OCI-LY7 (cell line): ENCODE results near the gene F2RL2. TPM values are rescaled to one million over a fixed set of nuclear protein-coding genes. Genes with fewer than 3 reads are reported as not detected.

Experiments
- Bru-seq: library from RNA; stranded (reverse); fragments of 400-500 nt; gene quantifications from one replicate; lab custom pipeline; 2021; lab: Mats Ljungman, UMichigan
- BruChase-seq, 2 experiments: library from RNA; stranded (reverse); fragments of 400-500 nt; gene quantifications; one replicate each; lab custom pipeline; 2021; lab: Mats Ljungman, UMichigan
- BruUV-seq: library from RNA; stranded (reverse); fragments of 400-500 nt; replicated peaks from 2 replicates; lab custom pipeline; 2021; lab: Mats Ljungman, UMichigan
- CTCF ChIA-PET: fragments of 300-600 bp; sonication (Branson Sonifier 250); formaldehyde crosslinking; loops from one replicate; lab custom pipeline; 2022; ENCODE audit warnings: antibody characterized with exemption; ENCODE audit not compliant: unreplicated experiment; lab: Charles Lee
- POLR2A ChIA-PET: fragments of 300-600 bp; sonication (Branson Sonifier 250); formaldehyde crosslinking; loops from one replicate; lab custom pipeline; 2022; ENCODE audit warnings: antibody characterized with exemption; lab: Charles Lee
- DNase-seq: peaks from one replicate; pipeline ENCODE4 v3.0.0-alpha.2; 2015; ENCODE audit warnings: low spot score
- H2AFZ ChIP-seq: fragments of 200-600 bp; sonication (generic), shearing (Covaris generic); 2 replicates; pipeline ENCODE4 v1.6.1; 2014; ENCODE audit warnings: mild to moderate bottlenecking, antibody characterized with exemption, low read length, moderate library complexity
- H3K27ac ChIP-seq: fragments of 200-600 bp; sonication (generic); 2 replicates; pipeline ENCODE4 v1.5.1; 2014; ENCODE audit warnings: mixed run types, low read depth, mild to moderate bottlenecking, moderate library complexity, low read length, inconsistent platforms; ENCODE audit not compliant: poor library complexity, severe bottlenecking
- H3K36me3 ChIP-seq: fragments of 200-600 bp; sonication (generic); 2 replicates; pipeline ENCODE4 v1.6.1; 2014; ENCODE audit warnings: mild to moderate bottlenecking, antibody characterized with exemption, low read length, moderate library complexity, mixed read lengths; ENCODE audit not compliant: insufficient read depth
- H3K4me1 ChIP-seq: fragments of 200-600 bp; sonication (generic); 2 replicates; pipeline ENCODE4 v1.5.1; 2014; ENCODE audit warnings: mild to moderate bottlenecking, low read length; ENCODE audit not compliant: insufficient read depth, poor library complexity, severe bottlenecking
- H3K4me2 ChIP-seq: fragments of 200-600 bp; sonication (generic); 2 replicates; pipeline ENCODE4 v1.6.1; 2014; ENCODE audit warnings: mild to moderate bottlenecking, low read length
- H3K4me3 ChIP-seq: fragments of 200-600 bp; sonication (generic); 2 replicates; pipeline ENCODE4 v1.5.1; 2014; ENCODE audit warnings: mild to moderate bottlenecking, low read depth, low read length; ENCODE audit not compliant: poor library complexity, severe bottlenecking
- H3K79me2 ChIP-seq: fragments of 200-600 bp; sonication (generic); 2 replicates; pipeline ENCODE4 v1.6.1; 2016; ENCODE audit warnings: low read depth, mild to moderate bottlenecking, low read length, moderate library complexity, mixed read lengths; ENCODE audit not compliant: insufficient read depth
- H3K9me2 ChIP-seq: fragments of 200-600 bp; sonication (generic); 2 replicates; pipeline ENCODE4 v1.6.1; 2016; ENCODE audit warnings: mild to moderate bottlenecking, low read length, mixed read lengths; ENCODE audit not compliant: insufficient read depth
- H3K9me3 ChIP-seq: fragments of 200-600 bp; sonication (generic); 2 replicates; pipeline ENCODE4 v1.6.1; 2014; ENCODE audit warnings: mild to moderate bottlenecking, mixed run types, low read length, mixed read lengths
- H4K20me1 ChIP-seq: fragments of 200-600 bp; sonication (generic); 2 replicates; pipeline ENCODE4 v1.6.1; 2014; ENCODE audit warnings: mild to moderate bottlenecking, antibody characterized with exemption, low read length, moderate library complexity, mixed read lengths; ENCODE audit not compliant: insufficient read depth
- EZH2phosphoT487 ChIP-seq: fragments of 200-600 bp; sonication (generic); IDR thresholded peaks from 2 replicates; pipeline ENCODE4 v1.6.1; 2018; ENCODE audit warnings: low read depth, borderline replicate concordance, mild to moderate bottlenecking, mixed run types, antibody characterized with exemption, low read length, moderate library complexity, mixed read lengths
- intact Hi-C: fragments of 100-400 bp; cut with micrococcal nuclease; formaldehyde crosslinking; loops from one replicate; pipeline ENCODE4 v1.10.0; 2022; ENCODE audit not compliant: unreplicated experiment
- long read RNA-seq: library from polyadenylated mRNA; stranded (forward); transcript quantifications from one replicate; pipeline ENCODE4 v2.0.0, GENCODE V29; 2022
- total RNA-seq, 2 experiments: library from RNA; depleted of rRNA in 1 of 2; stranded (reverse); fragments of >200 nt in 1 of 2; shearing (Covaris generic) in 1 of 2; gene quantifications; 2 replicates each; pipeline ENCODE4 v1.2.3, GENCODE V29; 2014 to 2022
- TF ChIP-seq, protein P1 (sequence below): fragments of 200-600 bp; sonication (generic); conservative IDR thresholded peaks from 2 replicates; pipeline ENCODE4 v1.5.1; 2014; ENCODE audit warnings: mild to moderate bottlenecking, antibody characterized with exemption, low read length, moderate library complexity, mixed read lengths

The F2RL2 gene
- total RNA-seq (2014; rRNA removed; shearing (Covaris generic)), result 0.03 TPM in 1 of 2 replicates, not detected in the other
- total RNA-seq (2022), result not detected in 2 replicates
- not detected for Bru-seq, nascent RNA
- BruChase-seq, experiment 1, labeled RNA remaining after a 6-hour chase, result not detected
- percentile 11 among the genes with signal in this experiment for BruChase-seq, experiment 2, labeled RNA remaining after a 2-hour chase
- long read RNA-seq, partial matches to known transcripts, result 0 of 7 reads
- long read RNA-seq, other reads (novel, unspliced or antisense), result 7 of 7 reads

DNA sequence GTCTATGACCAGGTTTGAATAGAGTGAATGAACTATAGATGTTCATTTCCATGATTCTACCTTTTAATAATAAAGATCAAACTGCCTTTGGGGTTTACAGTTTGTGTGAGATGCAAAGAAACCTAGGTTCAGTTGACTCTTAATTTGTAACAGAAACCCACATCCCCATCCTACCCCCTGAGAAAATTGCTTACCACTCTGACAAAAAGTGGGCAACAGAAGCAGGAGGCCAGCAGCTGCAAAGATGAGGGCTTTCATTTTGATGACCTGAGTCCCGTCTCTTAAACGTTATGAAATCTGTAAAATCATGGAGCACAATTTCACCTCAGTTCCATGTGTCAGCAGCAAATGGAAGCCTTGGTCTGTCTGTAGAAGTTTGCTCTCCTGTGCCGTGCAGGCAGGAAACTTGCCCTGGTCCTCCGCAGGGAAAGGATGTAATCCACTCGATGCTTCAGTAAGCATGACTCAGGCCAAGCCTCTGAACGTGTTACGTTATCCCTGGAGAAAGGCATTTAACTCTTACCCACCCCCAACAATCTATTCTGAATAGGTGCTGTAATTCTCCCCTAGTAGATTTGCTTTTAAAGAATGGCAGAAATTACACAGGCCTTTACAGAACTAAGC lies at the start of gene F2RL2:
F2RL2 (minus strand) TSS at position 431 of the 624 bp plus-strand sequence; CDS start at position 258, 173 bp downstream.
- no TSS peak for BruUV-seq
- no peak within 1 kb of the TSS for H2AFZ ChIP-seq
- H4K20me1 ChIP-seq, result no peaks in the 10 kb centered on the region
- H3K4me2 ChIP-seq, result no peak within 1 kb of the TSS
- no peak within 1 kb of the TSS for H3K4me3 ChIP-seq
- H3K36me3 ChIP-seq, result peaks cover 16% of the 10 kb centered on the region
- no peak for TF ChIP-seq EZH2phosphoT487
- H3K27ac ChIP-seq, result no peak within 1 kb of the TSS
- H3K4me1 ChIP-seq, result no peaks in the 10 kb centered on the region
- intact Hi-C loops, result no loop called here
- DNase-seq, result no peak
- no peaks in the 10 kb centered on the region for H3K9me2 ChIP-seq
- no peaks in the 10 kb centered on the region for H3K9me3 ChIP-seq
- ChIA-PET POLR2A (interaction anchor here (0.7 kb wide), 1 partner anchor 51 kb away, joined by 3 read pairs; no protein-coding TSS in a partner anchor), CTCF (no interaction called here)
- H3K79me2 ChIP-seq, result no peaks in the 10 kb centered on the region

DNA sequence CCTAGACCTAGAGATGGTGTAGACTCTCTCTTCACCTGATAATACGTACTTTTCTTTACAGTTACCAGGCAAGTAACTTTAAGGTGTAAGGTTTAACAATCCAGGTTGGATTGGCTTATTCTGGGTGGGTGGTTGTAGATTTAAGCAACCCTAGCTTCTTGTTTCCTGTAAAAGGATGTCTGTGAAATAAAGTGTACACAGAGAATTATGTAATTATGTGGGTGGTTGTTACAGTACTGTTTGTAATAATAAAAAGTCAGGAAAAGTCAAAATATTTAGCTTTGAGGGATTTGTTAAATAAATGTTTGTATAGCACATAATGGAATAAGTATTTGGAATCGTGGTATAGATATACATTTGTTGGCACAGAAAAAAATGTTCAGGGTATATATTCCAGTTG lies 49.0 kb upstream of the F2RL2 start:
- CTCF ChIA-PET, result no interaction called here
- H3K4me3 ChIP-seq, result no peak overlapping the region
- H4K20me1 ChIP-seq, result peaks cover 4% of the 10 kb centered on the region; the same call in 1 of the 2 replicates
- no peak for DNase-seq
- H3K79me2 ChIP-seq, result no peaks in the 10 kb centered on the region
- intact Hi-C loops, result loop anchor here (1.0 kb wide), 1 partner anchor 10 kb away; no protein-coding TSS in a partner anchor
- H3K36me3 ChIP-seq, result peaks cover 86% of the 10 kb centered on the region
- BruUV-seq, result no TSS peak
- H3K4me1 ChIP-seq, result no peaks in the 10 kb centered on the region
- POLR2A ChIA-PET, result no interaction called here
- no peak overlapping the region for H3K27ac ChIP-seq
- H3K9me2 ChIP-seq, result no peaks in the 10 kb centered on the region
- H3K4me2 ChIP-seq, result no peak overlapping the region
- H2AFZ ChIP-seq, result no peak overlapping the region
- TF ChIP-seq EZH2phosphoT487, result no peak
- TF ChIP-seq, protein P1, sequence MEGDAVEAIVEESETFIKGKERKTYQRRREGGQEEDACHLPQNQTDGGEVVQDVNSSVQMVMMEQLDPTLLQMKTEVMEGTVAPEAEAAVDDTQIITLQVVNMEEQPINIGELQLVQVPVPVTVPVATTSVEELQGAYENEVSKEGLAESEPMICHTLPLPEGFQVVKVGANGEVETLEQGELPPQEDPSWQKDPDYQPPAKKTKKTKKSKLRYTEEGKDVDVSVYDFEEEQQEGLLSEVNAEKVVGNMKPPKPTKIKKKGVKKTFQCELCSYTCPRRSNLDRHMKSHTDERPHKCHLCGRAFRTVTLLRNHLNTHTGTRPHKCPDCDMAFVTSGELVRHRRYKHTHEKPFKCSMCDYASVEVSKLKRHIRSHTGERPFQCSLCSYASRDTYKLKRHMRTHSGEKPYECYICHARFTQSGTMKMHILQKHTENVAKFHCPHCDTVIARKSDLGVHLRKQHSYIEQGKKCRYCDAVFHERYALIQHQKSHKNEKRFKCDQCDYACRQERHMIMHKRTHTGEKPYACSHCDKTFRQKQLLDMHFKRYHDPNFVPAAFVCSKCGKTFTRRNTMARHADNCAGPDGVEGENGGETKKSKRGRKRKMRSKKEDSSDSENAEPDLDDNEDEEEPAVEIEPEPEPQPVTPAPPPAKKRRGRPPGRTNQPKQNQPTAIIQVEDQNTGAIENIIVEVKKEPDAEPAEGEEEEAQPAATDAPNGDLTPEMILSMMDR, result no peak
- no peaks in the 10 kb centered on the region for H3K9me3 ChIP-seq

DNA sequence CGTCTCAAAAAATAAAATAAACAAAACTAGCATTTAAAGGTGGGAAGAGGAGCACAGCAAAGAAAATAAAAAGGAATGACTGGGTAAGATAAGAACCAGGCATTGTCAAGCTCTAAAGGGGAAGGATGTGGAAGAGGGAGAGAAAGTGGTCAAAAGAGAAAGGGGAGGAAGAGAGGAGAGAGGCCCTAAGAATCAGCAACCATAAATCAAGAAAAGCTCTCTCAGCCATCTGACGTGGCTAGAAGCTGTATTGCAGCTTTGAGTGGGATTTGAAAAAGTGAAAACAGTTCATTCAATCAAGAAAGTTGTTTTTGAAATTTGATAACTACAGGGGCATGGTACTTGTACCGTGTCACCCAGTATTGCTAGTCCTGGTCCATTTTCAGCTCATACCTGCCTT lies 47.3 kb upstream of the F2RL2 start:
- H3K4me3 ChIP-seq, result no peak overlapping the region
- H2AFZ ChIP-seq, result no peak overlapping the region
- intact Hi-C loops, result no loop called here
- peaks cover 80% of the 10 kb centered on the region for H3K36me3 ChIP-seq
- TF ChIP-seq, protein P1, result no peak
- TF ChIP-seq EZH2phosphoT487, result no peak
- no peak overlapping the region for H3K27ac ChIP-seq
- CTCF ChIA-PET, result no interaction called here
- H4K20me1 ChIP-seq, result peaks cover 4% of the 10 kb centered on the region; the same call in 1 of the 2 replicates
- H3K4me1 ChIP-seq, result no peaks in the 10 kb centered on the region
- DNase-seq, result no peak
- no peaks in the 10 kb centered on the region for H3K9me3 ChIP-seq
- BruUV-seq, result no TSS peak
- POLR2A ChIA-PET, result no interaction called here
- no peaks in the 10 kb centered on the region for H3K9me2 ChIP-seq
- H3K79me2 ChIP-seq, result no peaks in the 10 kb centered on the region
- H3K4me2 ChIP-seq, result no peak overlapping the region
